WTC11 (cell line): ENCODE results near the gene DOCK8. TPM values are rescaled to one million over a fixed set of nuclear protein-coding genes. Genes with fewer than 3 reads are reported as not detected.
A peak's percentile ranks its signal among the peaks of the same experiment; 100 is the strongest.

Experiments used
- ATAC-seq: fragments of 200-7000 bp; cut with Tn5 transposase; 2 replicates; pipeline ENCODE4 v1.10.0; 2021; ENCODE audit warnings: mild to moderate bottlenecking, moderate library complexity
- CTCF ChIA-PET: fragments of 300-600 bp; sonication (Branson Sonifier 250); formaldehyde crosslinking; loops from one replicate; lab custom pipeline; 2021; ENCODE audit warnings: antibody characterized with exemption; lab: Charles Lee
- POLR2A ChIA-PET: fragments of 350-600 bp; sonication (Branson Sonifier 250); formaldehyde crosslinking; loops from one replicate; lab custom pipeline; 2021; ENCODE audit warnings: antibody characterized with exemption; lab: Charles Lee
- DNase-seq: peaks from one replicate; pipeline ENCODE4 v3.0.0; 2021; ENCODE audit warnings: low spot score
- H3K27ac Mint-ChIP-seq: 2 replicates; pipeline ENCODE4 v1.8.0; 2021; ENCODE audit warnings: mixed read lengths
- H3K27me3 Mint-ChIP-seq: 2 replicates; pipeline ENCODE4 v1.8.0; 2021; ENCODE audit warnings: low read depth, mild to moderate bottlenecking, moderate library complexity, mixed read lengths
- H3K36me3 Mint-ChIP-seq: 2 replicates; pipeline ENCODE4 v1.8.0; 2021; ENCODE audit warnings: mixed read lengths
- H3K4me1 Mint-ChIP-seq: 2 replicates; pipeline ENCODE4 v1.8.0; 2022; ENCODE audit warnings: mixed read lengths
- H3K4me3 Mint-ChIP-seq: 2 replicates; pipeline ENCODE4 v1.8.0; 2021; ENCODE audit warnings: mild to moderate bottlenecking, moderate library complexity, mixed read lengths
- H3K9me3 Mint-ChIP-seq: 2 replicates; pipeline ENCODE4 v1.8.0; 2021; ENCODE audit warnings: mixed read lengths
- FOXK1 ChIP-seq: sonication (generic); formaldehyde crosslinking; IDR thresholded peaks from 2 replicates; pipeline ENCODE4 v1.8.0; 2022; ENCODE audit warnings: mild to moderate bottlenecking, moderate library complexity, missing genetic modification reagents
- GRHL2 ChIP-seq: fragments of 250-450 bp; sonication (Bioruptor Pico); IDR thresholded peaks from 2 replicates; pipeline ENCODE4 v1.8.0; 2022; ENCODE audit warnings: mild to moderate bottlenecking, moderate library complexity; ENCODE audit not compliant: insufficient replicate concordance, severe bottlenecking
- JUN ChIP-seq: sonication (generic); formaldehyde crosslinking; IDR thresholded peaks from 2 replicates; pipeline ENCODE4 v1.8.0; 2023; ENCODE audit warnings: mild to moderate bottlenecking, missing genetic modification reagents
- NFATC4 ChIP-seq: fragments of 250-450 bp; sonication (Bioruptor Pico); IDR thresholded peaks from 2 replicates; pipeline ENCODE4 v1.9.0; 2021; ENCODE audit warnings: mild to moderate bottlenecking
- OVOL2 ChIP-seq: fragments of 250-450 bp; sonication (Bioruptor Pico); IDR thresholded peaks from 2 replicates; pipeline ENCODE4 v1.9.0; 2021; ENCODE audit warnings: mild to moderate bottlenecking, borderline replicate concordance
- SMAD3 ChIP-seq: sonication (generic); formaldehyde crosslinking; IDR thresholded peaks from 2 replicates; pipeline ENCODE4 v1.8.0; 2022; ENCODE audit warnings: missing genetic modification reagents, mild to moderate bottlenecking, borderline replicate concordance
- SMAD4 ChIP-seq: sonication (generic); formaldehyde crosslinking; IDR thresholded peaks from 2 replicates; pipeline ENCODE4 v1.8.0; 2022; ENCODE audit warnings: mild to moderate bottlenecking, missing genetic modification reagents
- TCF7 ChIP-seq: sonication (generic); formaldehyde crosslinking; IDR thresholded peaks from 2 replicates; pipeline ENCODE4 v1.8.0; 2022; ENCODE audit warnings: mild to moderate bottlenecking, low read depth, missing genetic modification reagents, moderate library complexity
- ZNF121 ChIP-seq: sonication (generic); formaldehyde crosslinking; IDR thresholded peaks from 2 replicates; pipeline ENCODE4 v1.8.0; 2023; ENCODE audit warnings: missing genetic modification reagents
- ZNF263 ChIP-seq: sonication (generic); formaldehyde crosslinking; IDR thresholded peaks from 2 replicates; pipeline ENCODE4 v1.8.1; 2022; ENCODE audit warnings: low read depth, mild to moderate bottlenecking, moderate library complexity, missing genetic modification reagents
- ZNF423 ChIP-seq: fragments of 250-450 bp; sonication (Bioruptor Pico); IDR thresholded peaks from 2 replicates; pipeline ENCODE4 v2.1.2; 2022; ENCODE audit warnings: mild to moderate bottlenecking, moderate library complexity
- ZNF671 ChIP-seq: fragments of 250-450 bp; sonication (Bioruptor Pico); IDR thresholded peaks from 2 replicates; pipeline ENCODE4 v1.8.0; 2021; ENCODE audit warnings: mild to moderate bottlenecking
- total RNA-seq: library from RNA; stranded (reverse); gene quantifications from 3 replicates; pipeline ENCODE4 v1.2.3, GENCODE V29; 2021
- TF ChIP-seq, protein P1 (sequence below): sonication (generic); formaldehyde crosslinking; IDR thresholded peaks from 2 replicates; pipeline ENCODE4 v1.8.1; 2023; ENCODE audit warnings: mild to moderate bottlenecking, missing genetic modification reagents, moderate library complexity
- TF ChIP-seq, protein P2 (sequence below): sonication (generic); formaldehyde crosslinking; IDR thresholded peaks from 2 replicates; pipeline ENCODE4 v1.8.0; 2022; ENCODE audit warnings: mild to moderate bottlenecking, missing genetic modification reagents
- TF ChIP-seq, protein P3 (sequence below): fragments of 250-450 bp; sonication (Bioruptor Pico); IDR thresholded peaks from 2 replicates; pipeline ENCODE4 v1.9.0; 2021; ENCODE audit warnings: mild to moderate bottlenecking, borderline replicate concordance
- TF ChIP-seq, protein P4 (sequence below): sonication (generic); formaldehyde crosslinking; conservative IDR thresholded peaks from 2 replicates; pipeline ENCODE4 v1.8.1; 2022; ENCODE audit warnings: mild to moderate bottlenecking, missing genetic modification reagents
- TF ChIP-seq, protein P5 (sequence below): sonication (generic); formaldehyde crosslinking; IDR thresholded peaks from 2 replicates; pipeline ENCODE4 v1.8.1; 2022; ENCODE audit warnings: mild to moderate bottlenecking, missing genetic modification reagents, moderate library complexity, borderline replicate concordance
- TF ChIP-seq, protein P6 (sequence below): sonication (generic); formaldehyde crosslinking; IDR thresholded peaks from 2 replicates; pipeline ENCODE4 v1.8.1; 2022; ENCODE audit warnings: mild to moderate bottlenecking, moderate library complexity, missing genetic modification reagents
- TF ChIP-seq, protein P7 (sequence below): sonication (generic); formaldehyde crosslinking; IDR thresholded peaks from 2 replicates; pipeline ENCODE4 v1.8.0; 2022; ENCODE audit warnings: missing genetic modification reagents

The DOCK8 gene
- total RNA-seq, 1 experiment from 2014 or later = 3.2 TPM

DNA sequence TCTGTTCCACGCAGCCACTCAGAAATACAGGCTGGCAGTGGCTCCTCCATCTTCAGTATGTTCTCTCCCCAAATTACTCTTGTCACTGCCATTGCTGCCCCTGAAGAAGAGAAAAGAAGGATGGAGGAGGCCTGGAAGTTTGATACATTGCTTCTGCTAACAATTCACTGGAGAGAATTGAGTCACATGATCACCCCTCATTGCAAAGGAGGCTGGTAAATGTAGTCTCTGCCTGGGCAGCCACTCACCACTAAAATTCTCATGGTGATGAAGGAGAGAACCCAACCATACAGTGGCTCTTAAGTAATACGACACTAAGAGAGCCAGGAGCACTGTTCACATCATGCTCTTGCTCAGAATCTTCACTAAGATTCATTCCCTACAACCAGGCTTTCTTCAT is 112.0 kb downstream of the DOCK8 start (continued):
- TF ChIP-seq, protein P1, sequence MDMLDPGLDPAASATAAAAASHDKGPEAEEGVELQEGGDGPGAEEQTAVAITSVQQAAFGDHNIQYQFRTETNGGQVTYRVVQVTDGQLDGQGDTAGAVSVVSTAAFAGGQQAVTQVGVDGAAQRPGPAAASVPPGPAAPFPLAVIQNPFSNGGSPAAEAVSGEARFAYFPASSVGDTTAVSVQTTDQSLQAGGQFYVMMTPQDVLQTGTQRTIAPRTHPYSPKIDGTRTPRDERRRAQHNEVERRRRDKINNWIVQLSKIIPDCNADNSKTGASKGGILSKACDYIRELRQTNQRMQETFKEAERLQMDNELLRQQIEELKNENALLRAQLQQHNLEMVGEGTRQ (CRISPR knock-in tag) = peak; percentile 93
- TF ChIP-seq ZNF671 (no peak), TCF7 (CRISPR knock-in tag) (no peak), ZNF263 (CRISPR knock-in tag) (no peak), GRHL2 (CRISPR knock-in tag) (no peak)
- TF ChIP-seq, protein P2, sequence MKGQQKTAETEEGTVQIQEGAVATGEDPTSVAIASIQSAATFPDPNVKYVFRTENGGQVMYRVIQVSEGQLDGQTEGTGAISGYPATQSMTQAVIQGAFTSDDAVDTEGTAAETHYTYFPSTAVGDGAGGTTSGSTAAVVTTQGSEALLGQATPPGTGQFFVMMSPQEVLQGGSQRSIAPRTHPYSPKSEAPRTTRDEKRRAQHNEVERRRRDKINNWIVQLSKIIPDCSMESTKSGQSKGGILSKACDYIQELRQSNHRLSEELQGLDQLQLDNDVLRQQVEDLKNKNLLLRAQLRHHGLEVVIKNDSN = peak; percentile 92
- TF ChIP-seq, protein P3, sequence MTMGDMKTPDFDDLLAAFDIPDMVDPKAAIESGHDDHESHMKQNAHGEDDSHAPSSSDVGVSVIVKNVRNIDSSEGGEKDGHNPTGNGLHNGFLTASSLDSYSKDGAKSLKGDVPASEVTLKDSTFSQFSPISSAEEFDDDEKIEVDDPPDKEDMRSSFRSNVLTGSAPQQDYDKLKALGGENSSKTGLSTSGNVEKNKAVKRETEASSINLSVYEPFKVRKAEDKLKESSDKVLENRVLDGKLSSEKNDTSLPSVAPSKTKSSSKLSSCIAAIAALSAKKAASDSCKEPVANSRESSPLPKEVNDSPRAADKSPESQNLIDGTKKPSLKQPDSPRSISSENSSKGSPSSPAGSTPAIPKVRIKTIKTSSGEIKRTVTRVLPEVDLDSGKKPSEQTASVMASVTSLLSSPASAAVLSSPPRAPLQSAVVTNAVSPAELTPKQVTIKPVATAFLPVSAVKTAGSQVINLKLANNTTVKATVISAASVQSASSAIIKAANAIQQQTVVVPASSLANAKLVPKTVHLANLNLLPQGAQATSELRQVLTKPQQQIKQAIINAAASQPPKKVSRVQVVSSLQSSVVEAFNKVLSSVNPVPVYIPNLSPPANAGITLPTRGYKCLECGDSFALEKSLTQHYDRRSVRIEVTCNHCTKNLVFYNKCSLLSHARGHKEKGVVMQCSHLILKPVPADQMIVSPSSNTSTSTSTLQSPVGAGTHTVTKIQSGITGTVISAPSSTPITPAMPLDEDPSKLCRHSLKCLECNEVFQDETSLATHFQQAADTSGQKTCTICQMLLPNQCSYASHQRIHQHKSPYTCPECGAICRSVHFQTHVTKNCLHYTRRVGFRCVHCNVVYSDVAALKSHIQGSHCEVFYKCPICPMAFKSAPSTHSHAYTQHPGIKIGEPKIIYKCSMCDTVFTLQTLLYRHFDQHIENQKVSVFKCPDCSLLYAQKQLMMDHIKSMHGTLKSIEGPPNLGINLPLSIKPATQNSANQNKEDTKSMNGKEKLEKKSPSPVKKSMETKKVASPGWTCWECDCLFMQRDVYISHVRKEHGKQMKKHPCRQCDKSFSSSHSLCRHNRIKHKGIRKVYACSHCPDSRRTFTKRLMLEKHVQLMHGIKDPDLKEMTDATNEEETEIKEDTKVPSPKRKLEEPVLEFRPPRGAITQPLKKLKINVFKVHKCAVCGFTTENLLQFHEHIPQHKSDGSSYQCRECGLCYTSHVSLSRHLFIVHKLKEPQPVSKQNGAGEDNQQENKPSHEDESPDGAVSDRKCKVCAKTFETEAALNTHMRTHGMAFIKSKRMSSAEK = no peak

DNA sequence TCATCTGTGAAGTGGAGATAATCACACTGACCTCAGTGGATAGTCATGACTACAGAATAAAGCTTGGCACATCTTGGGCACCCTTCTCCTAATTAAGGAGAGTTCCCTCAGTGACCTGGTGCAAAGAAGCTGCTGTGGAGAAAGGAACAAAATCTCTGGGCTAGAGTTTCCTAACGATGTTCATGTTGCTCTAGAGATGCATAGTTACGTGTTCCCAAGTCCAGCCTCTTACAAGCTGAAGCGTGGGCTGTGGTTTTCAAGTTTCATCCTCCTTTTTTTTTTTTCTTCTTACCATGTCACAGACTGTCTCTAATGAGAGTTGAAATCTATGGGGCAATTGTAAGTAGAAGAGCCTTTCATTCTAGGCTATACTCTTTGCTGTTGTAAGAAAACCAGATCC is 113.8 kb downstream of the DOCK8 start:
- TF ChIP-seq, protein P4, sequence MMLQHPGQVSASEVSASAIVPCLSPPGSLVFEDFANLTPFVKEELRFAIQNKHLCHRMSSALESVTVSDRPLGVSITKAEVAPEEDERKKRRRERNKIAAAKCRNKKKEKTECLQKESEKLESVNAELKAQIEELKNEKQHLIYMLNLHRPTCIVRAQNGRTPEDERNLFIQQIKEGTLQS (CRISPR knock-in tag) = no peak
- TF ChIP-seq, protein P5, sequence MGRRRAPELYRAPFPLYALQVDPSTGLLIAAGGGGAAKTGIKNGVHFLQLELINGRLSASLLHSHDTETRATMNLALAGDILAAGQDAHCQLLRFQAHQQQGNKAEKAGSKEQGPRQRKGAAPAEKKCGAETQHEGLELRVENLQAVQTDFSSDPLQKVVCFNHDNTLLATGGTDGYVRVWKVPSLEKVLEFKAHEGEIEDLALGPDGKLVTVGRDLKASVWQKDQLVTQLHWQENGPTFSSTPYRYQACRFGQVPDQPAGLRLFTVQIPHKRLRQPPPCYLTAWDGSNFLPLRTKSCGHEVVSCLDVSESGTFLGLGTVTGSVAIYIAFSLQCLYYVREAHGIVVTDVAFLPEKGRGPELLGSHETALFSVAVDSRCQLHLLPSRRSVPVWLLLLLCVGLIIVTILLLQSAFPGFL (CRISPR knock-in tag) = no peak
- TF ChIP-seq, protein P6, sequence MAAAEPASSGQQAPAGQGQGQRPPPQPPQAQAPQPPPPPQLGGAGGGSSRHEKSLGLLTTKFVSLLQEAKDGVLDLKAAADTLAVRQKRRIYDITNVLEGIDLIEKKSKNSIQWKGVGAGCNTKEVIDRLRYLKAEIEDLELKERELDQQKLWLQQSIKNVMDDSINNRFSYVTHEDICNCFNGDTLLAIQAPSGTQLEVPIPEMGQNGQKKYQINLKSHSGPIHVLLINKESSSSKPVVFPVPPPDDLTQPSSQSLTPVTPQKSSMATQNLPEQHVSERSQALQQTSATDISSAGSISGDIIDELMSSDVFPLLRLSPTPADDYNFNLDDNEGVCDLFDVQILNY (CRISPR knock-in tag) = no peak
- TF ChIP-seq SMAD4 (no peak), OVOL2 (CRISPR knock-in tag) (no peak), ZNF423 (CRISPR knock-in tag) (no peak), JUN (CRISPR knock-in tag) (no peak), SMAD3 (CRISPR knock-in tag) (no peak), FOXK1 (CRISPR knock-in tag) (no peak), TCF7 (CRISPR knock-in tag) (no peak), NFATC4 (CRISPR knock-in tag) (no peak), ZNF121 (CRISPR knock-in tag) (no peak), ZNF263 (CRISPR knock-in tag) (no peak)
- TF ChIP-seq, protein P1 (CRISPR knock-in tag) = no peak
- TF ChIP-seq, protein P7, sequence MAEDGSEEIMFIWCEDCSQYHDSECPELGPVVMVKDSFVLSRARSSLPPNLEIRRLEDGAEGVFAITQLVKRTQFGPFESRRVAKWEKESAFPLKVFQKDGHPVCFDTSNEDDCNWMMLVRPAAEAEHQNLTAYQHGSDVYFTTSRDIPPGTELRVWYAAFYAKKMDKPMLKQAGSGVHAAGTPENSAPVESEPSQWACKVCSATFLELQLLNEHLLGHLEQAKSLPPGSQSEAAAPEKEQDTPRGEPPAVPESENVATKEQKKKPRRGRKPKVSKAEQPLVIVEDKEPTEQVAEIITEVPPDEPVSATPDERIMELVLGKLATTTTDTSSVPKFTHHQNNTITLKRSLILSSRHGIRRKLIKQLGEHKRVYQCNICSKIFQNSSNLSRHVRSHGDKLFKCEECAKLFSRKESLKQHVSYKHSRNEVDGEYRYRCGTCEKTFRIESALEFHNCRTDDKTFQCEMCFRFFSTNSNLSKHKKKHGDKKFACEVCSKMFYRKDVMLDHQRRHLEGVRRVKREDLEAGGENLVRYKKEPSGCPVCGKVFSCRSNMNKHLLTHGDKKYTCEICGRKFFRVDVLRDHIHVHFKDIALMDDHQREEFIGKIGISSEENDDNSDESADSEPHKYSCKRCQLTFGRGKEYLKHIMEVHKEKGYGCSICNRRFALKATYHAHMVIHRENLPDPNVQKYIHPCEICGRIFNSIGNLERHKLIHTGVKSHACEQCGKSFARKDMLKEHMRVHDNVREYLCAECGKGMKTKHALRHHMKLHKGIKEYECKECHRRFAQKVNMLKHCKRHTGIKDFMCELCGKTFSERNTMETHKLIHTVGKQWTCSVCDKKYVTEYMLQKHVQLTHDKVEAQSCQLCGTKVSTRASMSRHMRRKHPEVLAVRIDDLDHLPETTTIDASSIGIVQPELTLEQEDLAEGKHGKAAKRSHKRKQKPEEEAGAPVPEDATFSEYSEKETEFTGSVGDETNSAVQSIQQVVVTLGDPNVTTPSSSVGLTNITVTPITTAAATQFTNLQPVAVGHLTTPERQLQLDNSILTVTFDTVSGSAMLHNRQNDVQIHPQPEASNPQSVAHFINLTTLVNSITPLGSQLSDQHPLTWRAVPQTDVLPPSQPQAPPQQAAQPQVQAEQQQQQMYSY (CRISPR knock-in tag) = no peak
- H3K4me3 Mint-ChIP-seq = no peak overlapping the region
- DNase-seq = no peak
- no peak for ATAC-seq
- no peaks in the 10 kb centered on the region for H3K36me3 Mint-ChIP-seq
- H3K9me3 Mint-ChIP-seq = no peaks in the 10 kb centered on the region
- no peak overlapping the region for H3K27ac Mint-ChIP-seq
- peaks cover 3% of the 10 kb centered on the region; the same call in 1 of the 2 replicates for H3K27me3 Mint-ChIP-seq
- CTCF ChIA-PET = no interaction called here
- H3K4me1 Mint-ChIP-seq = peaks cover 30% of the 10 kb centered on the region
- POLR2A ChIA-PET = no interaction called here
